22Rv1 (cell line): Measurements from ENCODE around the gene ABCF2.

Experiments
- ZFX ChIP-seq: fragments of 450-650 bp; IDR thresholded peaks from 2 replicates; pipeline ENCODE4 v1.6.1; 2017; ENCODE audit warnings: antibody characterized with exemption, borderline replicate concordance
- TF ChIP-seq, protein P1 (sequence below): fragments of 450-650 bp; IDR thresholded peaks from 2 replicates; pipeline ENCODE4 v1.5.1; 2017; ENCODE audit warnings: mild to moderate bottlenecking

DNA sequence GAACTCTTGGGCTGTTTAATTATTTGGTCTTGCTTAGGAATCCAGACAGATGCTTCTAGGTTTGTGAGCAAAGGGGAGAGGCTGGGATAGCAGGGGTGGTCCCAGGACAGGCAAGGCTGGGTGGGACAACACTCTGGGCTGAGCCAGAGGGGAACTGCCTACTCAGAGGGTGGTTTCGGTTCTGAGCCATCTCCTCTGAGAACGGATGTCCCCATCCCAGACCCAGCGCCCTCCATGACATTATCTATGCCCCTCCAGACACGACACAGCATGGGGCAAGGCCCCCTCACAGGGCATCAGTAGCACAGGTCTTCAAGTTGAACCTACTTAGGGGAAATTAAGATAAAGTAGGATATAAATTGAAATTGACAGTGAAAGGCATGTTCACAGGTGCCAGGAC lies 47.1 kb downstream of the ABCF2 start:
- TF ChIP-seq, protein P1, sequence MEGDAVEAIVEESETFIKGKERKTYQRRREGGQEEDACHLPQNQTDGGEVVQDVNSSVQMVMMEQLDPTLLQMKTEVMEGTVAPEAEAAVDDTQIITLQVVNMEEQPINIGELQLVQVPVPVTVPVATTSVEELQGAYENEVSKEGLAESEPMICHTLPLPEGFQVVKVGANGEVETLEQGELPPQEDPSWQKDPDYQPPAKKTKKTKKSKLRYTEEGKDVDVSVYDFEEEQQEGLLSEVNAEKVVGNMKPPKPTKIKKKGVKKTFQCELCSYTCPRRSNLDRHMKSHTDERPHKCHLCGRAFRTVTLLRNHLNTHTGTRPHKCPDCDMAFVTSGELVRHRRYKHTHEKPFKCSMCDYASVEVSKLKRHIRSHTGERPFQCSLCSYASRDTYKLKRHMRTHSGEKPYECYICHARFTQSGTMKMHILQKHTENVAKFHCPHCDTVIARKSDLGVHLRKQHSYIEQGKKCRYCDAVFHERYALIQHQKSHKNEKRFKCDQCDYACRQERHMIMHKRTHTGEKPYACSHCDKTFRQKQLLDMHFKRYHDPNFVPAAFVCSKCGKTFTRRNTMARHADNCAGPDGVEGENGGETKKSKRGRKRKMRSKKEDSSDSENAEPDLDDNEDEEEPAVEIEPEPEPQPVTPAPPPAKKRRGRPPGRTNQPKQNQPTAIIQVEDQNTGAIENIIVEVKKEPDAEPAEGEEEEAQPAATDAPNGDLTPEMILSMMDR, result no peak
- TF ChIP-seq ZFX, result no peak
